ENCODE measurements around the gene RAD51B. TPM values are rescaled to one million over a fixed set of nuclear protein-coding genes. Genes with fewer than 3 reads are reported as not detected.

Gene RAD51B
- total RNA-seq, 1 experiment from 2014 or later = 10.8 TPM

DNA sequence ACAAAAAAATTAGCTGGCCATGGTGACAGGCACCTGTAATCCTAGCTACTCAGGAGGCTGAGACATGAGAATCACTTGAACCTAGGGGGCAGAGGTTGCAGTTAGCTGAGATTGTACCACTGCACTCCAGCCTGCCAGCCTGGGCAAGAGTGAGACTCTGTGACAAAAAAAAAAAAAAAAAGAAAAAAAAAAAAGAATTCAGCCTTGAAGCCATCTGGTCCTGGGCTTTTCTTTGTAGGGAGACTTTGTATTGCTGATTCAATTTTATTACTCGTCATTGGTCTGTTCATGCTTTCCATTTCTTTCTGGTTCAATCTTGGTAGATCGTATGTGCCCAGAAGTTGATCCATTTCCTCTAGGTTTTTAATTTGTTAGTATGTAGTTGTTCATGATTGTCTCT lies 243.1 kb downstream of the RAD51B start:
- H2AFZ ChIP-seq (ENCODE audit: low read length) = no peak overlapping the region
- H4K20me1 ChIP-seq (ENCODE audit: low read length) = no peaks in the 10 kb centered on the region
- H3K27me3 ChIP-seq (ENCODE audit: low read length) = no peaks in the 10 kb centered on the region
- ATAC-seq (no peak), DNase-seq (no peak)
- no peaks in the 10 kb centered on the region for H3K9me3 ChIP-seq (ENCODE audit: low read length)
- TF ChIP-seq EZH2 (IDR thresholded peaks at IDR 0.05; ENCODE audit: low read length, unreplicated experiment) (no peak), EZH2phosphoT487 (IDR thresholded peaks at IDR 0.05; ENCODE audit: borderline replicate concordance, low read length) (no peak)
- TF ChIP-seq, protein P1, sequence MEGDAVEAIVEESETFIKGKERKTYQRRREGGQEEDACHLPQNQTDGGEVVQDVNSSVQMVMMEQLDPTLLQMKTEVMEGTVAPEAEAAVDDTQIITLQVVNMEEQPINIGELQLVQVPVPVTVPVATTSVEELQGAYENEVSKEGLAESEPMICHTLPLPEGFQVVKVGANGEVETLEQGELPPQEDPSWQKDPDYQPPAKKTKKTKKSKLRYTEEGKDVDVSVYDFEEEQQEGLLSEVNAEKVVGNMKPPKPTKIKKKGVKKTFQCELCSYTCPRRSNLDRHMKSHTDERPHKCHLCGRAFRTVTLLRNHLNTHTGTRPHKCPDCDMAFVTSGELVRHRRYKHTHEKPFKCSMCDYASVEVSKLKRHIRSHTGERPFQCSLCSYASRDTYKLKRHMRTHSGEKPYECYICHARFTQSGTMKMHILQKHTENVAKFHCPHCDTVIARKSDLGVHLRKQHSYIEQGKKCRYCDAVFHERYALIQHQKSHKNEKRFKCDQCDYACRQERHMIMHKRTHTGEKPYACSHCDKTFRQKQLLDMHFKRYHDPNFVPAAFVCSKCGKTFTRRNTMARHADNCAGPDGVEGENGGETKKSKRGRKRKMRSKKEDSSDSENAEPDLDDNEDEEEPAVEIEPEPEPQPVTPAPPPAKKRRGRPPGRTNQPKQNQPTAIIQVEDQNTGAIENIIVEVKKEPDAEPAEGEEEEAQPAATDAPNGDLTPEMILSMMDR (conservative IDR thresholded peaks at IDR 0.05; ENCODE audit: low read depth, low read length) = no peak
- H3K9me2 ChIP-seq (replicated peaks; ENCODE audit: low read length) = no peaks in the 10 kb centered on the region
- H3F3A ChIP-seq (ENCODE audit: low read length, unreplicated experiment) = no peaks in the 10 kb centered on the region
- no peak overlapping the region for H3K4me2 ChIP-seq (ENCODE audit: low read length)
- BruUV-seq (replicated peaks) = no TSS peak
- no peak overlapping the region for H3K9ac ChIP-seq (ENCODE audit: low read length)
- ChIA-PET CTCF (interaction anchor here (0.6 kb wide), 1 partner anchor 15 kb away, joined by 6 read pairs; no protein-coding TSS in a partner anchor), POLR2A (ENCODE audit: unreplicated experiment) (no interaction called here)
- H3K4me3 ChIP-seq (ENCODE audit: low read length) = no peak overlapping the region
- no peaks in the 10 kb centered on the region for H3K36me3 ChIP-seq (ENCODE audit: low read depth, low read length)
- intact Hi-C loops (cut with micrococcal nuclease) = no loop called here
- H3K79me2 ChIP-seq (ENCODE audit: low read length) = no peaks in the 10 kb centered on the region
- H3K4me1 ChIP-seq (ENCODE audit: insufficient read depth, low read length) = no peaks in the 10 kb centered on the region
- H3K27ac ChIP-seq (ENCODE audit: low read length) = no peak overlapping the region

DNA sequence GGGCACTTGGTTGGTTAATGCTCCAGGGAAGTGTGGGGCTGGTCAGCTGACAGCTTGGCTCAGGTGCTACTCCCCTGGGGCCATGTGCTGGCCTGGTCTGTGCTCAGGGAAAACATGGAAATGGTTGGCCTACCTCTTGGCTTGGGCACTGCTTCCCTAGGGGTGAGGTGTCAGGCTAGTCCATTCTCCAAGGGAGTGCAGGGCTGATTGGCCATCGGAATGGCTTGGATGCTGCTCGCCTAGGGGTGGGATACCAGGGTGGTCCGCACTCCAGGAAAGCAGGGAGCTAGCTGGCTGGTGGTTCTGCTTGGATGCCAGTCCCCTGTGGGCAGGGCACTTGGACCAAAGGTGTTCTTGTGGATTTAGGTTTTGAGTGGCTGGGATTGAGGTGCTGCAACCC lies 245.7 kb downstream of the RAD51B start:
- ChIA-PET POLR2A (ENCODE audit: unreplicated experiment) (interaction anchor here (0.7 kb wide), 1 partner anchor 542 kb away, joined by 4 read pairs; no protein-coding TSS in a partner anchor), CTCF (no interaction called here)
- no peak overlapping the region for H3K27ac ChIP-seq (ENCODE audit: low read length)
- no peak overlapping the region for H3K9ac ChIP-seq (ENCODE audit: low read length)
- ATAC-seq = no peak
- no peak overlapping the region for H3K4me3 ChIP-seq (ENCODE audit: low read length)
- no peaks in the 10 kb centered on the region for H4K20me1 ChIP-seq (ENCODE audit: low read length)
- H3K4me2 ChIP-seq (ENCODE audit: low read length) = no peak overlapping the region
- intact Hi-C loops (cut with micrococcal nuclease) = no loop called here
- no peaks in the 10 kb centered on the region for H3K79me2 ChIP-seq (ENCODE audit: low read length)
- no peak overlapping the region for H2AFZ ChIP-seq (ENCODE audit: low read length)
- H3K9me2 ChIP-seq (replicated peaks; ENCODE audit: low read length) = no peaks in the 10 kb centered on the region
- no peaks in the 10 kb centered on the region for H3F3A ChIP-seq (ENCODE audit: low read length, unreplicated experiment)
- BruUV-seq (replicated peaks) = no TSS peak
- H3K27me3 ChIP-seq (ENCODE audit: low read length) = no peaks in the 10 kb centered on the region
- H3K4me1 ChIP-seq (ENCODE audit: insufficient read depth, low read length) = no peaks in the 10 kb centered on the region
- TF ChIP-seq EZH2 (IDR thresholded peaks at IDR 0.05; ENCODE audit: low read length, unreplicated experiment) (no peak), EZH2phosphoT487 (IDR thresholded peaks at IDR 0.05; ENCODE audit: borderline replicate concordance, low read length) (no peak)
- TF ChIP-seq, protein P1 (conservative IDR thresholded peaks at IDR 0.05; ENCODE audit: low read depth, low read length) = no peak
- DNase-seq = no peak
- no peaks in the 10 kb centered on the region for H3K36me3 ChIP-seq (ENCODE audit: low read depth, low read length)
- no peaks in the 10 kb centered on the region for H3K9me3 ChIP-seq (ENCODE audit: low read length)

DNA sequence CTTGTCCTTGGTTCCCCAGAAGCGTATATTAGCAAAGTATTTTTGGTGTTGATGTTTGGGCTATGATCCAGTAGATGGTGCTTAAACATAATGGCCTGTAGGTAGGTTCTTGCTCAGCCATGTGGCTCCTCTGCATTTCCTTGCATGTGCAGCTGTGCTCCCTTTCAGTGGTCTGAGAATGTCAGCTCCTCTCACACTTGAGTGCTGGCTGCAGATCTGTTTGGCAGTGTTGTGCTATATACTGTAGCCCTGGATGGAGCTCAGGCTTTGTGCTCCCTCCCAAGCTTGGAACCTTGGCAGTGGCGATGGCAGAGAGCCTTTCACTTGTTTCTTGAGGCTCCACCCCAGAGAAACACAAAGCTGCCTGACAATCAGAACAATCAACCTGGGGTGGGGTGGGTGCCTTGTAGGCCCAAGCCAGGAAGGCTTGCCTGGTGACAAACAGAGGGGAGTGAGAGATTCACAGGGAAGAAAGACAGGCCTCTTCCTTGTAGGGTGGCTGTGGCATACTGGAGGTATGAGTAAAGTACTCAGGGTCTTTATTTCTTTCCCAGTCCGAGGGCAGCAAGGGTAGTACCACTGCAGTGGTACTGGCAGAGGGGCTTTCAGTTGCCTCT lies 255.3 kb downstream of the RAD51B start:
- no peak for ATAC-seq

More for the DNA sequence above, 255.3 kb downstream of the RAD51B start:
- H2AFZ ChIP-seq (ENCODE audit: low read length) = no peak overlapping the region
- TF ChIP-seq, protein P1 (conservative IDR thresholded peaks at IDR 0.05; ENCODE audit: low read depth, low read length) = no peak
- TF ChIP-seq EZH2phosphoT487 (IDR thresholded peaks at IDR 0.05; ENCODE audit: borderline replicate concordance, low read length) (no peak), EZH2 (IDR thresholded peaks at IDR 0.05; ENCODE audit: low read length, unreplicated experiment) (no peak)
- no peaks in the 10 kb centered on the region for H3K79me2 ChIP-seq (ENCODE audit: low read length)
- CTCF ChIA-PET = interaction anchor here (0.6 to 0.7 kb wide), 2 partner anchors 133 to 173 kb away, joined by 3 read pairs; no protein-coding TSS in a partner anchor
- H3K27ac ChIP-seq (ENCODE audit: low read length) = no peak overlapping the region
- no peaks in the 10 kb centered on the region for H3K36me3 ChIP-seq (ENCODE audit: low read depth, low read length)
- H3K27me3 ChIP-seq (ENCODE audit: low read length) = no peaks in the 10 kb centered on the region
- H3F3A ChIP-seq (ENCODE audit: low read length, unreplicated experiment) = no peaks in the 10 kb centered on the region
- BruUV-seq (replicated peaks) = no TSS peak
- no peak overlapping the region for H3K9ac ChIP-seq (ENCODE audit: low read length)
- intact Hi-C loops (cut with micrococcal nuclease) = no loop called here
- DNase-seq = no peak
- peaks cover 16% of the 10 kb centered on the region for H3K4me1 ChIP-seq (ENCODE audit: insufficient read depth, low read length)
- H4K20me1 ChIP-seq (ENCODE audit: low read length) = no peaks in the 10 kb centered on the region
- POLR2A ChIA-PET (ENCODE audit: unreplicated experiment) = no interaction called here
- no peaks in the 10 kb centered on the region for H3K9me3 ChIP-seq (ENCODE audit: low read length)
- no peak overlapping the region for H3K4me3 ChIP-seq (ENCODE audit: low read length)
- H3K9me2 ChIP-seq (replicated peaks; ENCODE audit: low read length) = no peaks in the 10 kb centered on the region
- H3K4me2 ChIP-seq (ENCODE audit: low read length) = no peak overlapping the region

Data from PC-3 (cell line).